ENCODE measurements around the gene CIDEB. TPM values are rescaled to one million over a fixed set of nuclear protein-coding genes. Genes with fewer than 3 reads are reported as not detected.

CIDEB gene
- total RNA-seq, 1 experiment from 2014 or later = 0.22 TPM

DNA sequence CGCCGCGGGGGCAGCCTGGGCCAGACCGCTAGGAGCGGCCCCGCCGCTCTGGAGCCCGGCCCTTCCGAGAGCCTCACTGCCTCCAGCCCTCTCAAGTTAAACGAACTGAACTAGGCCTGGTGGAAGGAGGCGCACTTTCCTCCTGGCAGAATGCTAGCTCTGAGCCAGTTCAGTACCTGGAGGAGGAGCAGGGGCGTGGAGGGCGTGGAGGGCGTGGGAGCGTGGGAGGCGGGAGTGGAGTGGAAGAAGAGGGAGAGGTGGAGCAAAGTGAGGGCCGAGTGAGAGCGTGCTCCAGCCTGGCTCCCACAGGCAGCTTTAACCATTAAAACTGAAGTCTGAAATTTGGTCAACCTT, 8.8 kb upstream of the CIDEB start (continued):
- TF ChIP-seq, protein P1, sequence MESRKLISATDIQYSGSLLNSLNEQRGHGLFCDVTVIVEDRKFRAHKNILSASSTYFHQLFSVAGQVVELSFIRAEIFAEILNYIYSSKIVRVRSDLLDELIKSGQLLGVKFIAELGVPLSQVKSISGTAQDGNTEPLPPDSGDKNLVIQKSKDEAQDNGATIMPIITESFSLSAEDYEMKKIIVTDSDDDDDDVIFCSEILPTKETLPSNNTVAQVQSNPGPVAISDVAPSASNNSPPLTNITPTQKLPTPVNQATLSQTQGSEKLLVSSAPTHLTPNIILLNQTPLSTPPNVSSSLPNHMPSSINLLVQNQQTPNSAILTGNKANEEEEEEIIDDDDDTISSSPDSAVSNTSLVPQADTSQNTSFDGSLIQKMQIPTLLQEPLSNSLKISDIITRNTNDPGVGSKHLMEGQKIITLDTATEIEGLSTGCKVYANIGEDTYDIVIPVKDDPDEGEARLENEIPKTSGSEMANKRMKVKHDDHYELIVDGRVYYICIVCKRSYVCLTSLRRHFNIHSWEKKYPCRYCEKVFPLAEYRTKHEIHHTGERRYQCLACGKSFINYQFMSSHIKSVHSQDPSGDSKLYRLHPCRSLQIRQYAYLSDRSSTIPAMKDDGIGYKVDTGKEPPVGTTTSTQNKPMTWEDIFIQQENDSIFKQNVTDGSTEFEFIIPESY (IDR thresholded peaks at IDR 0.05; ENCODE audit: extremely low read depth, insufficient replicate concordance, low read length) = no peak
- no peak for TF ChIP-seq ELF1 (IDR thresholded peaks at IDR 0.05; ENCODE audit: borderline replicate concordance, low read depth)

DNA sequence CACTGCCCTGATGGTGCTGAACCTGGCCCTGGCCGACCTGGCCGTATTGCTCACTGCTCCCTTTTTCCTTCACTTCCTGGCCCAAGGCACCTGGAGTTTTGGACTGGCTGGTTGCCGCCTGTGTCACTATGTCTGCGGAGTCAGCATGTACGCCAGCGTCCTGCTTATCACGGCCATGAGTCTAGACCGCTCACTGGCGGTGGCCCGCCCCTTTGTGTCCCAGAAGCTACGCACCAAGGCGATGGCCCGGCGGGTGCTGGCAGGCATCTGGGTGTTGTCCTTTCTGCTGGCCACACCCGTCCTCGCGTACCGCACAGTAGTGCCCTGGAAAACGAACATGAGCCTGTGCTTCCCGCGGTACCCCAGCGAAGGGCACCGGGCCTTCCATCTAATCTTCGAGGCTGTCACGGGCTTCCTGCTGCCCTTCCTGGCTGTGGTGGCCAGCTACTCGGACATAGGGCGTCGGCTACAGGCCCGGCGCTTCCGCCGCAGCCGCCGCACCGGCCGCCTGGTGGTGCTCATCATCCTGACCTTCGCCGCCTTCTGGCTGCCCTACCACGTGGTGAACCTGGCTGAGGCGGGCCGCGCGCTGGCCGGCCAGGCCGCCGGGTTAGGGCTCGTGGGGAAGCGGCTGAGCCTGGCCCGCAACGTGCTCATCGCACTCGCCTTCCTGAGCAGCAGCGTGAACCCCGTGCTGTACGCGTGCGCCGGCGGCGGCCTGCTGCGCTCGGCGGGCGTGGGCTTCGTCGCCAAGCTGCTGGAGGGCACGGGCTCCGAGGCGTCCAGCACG, 8.2 kb upstream of the CIDEB start:
- POLR2A ChIA-PET = no interaction called here
- CTCF ChIA-PET = interaction anchor here (0.8 to 1.7 kb wide), 2 partner anchors 8 to 116 kb away, joined by 3 to 7 read pairs; partner anchors contain the start of gene CIDEB
- H4K20me1 ChIP-seq (ENCODE audit: insufficient read depth) = no peaks in the 10 kb centered on the region
- intact Hi-C loops (cut with micrococcal nuclease) = no loop called here
- BruUV-seq (replicated peaks) = no TSS peak
- H3K4me3 ChIP-seq (replicated peaks in 1 of 2; ENCODE audit: low read depth in 1 of 2, low read length in 2 of 2) = no peak overlapping the region
- ATAC-seq (0 out of 2 replicates have a peak, but pooled peaks have one; percentile 11), DNase-seq (ENCODE audit: low read depth, low spot score) (no peak)
- H3K9me2 ChIP-seq (ENCODE audit: insufficient read depth) = no peaks in the 10 kb centered on the region
- H2AFZ ChIP-seq (ENCODE audit: low read depth, low read length, poor library complexity, severe bottlenecking) = no peak overlapping the region
- no peak overlapping the region for H3K4me2 ChIP-seq (ENCODE audit: low read length)
- H3K27ac ChIP-seq (ENCODE audit: low read depth, low read length) = no peak overlapping the region; the same call in 1 of the 2 replicates
- TF ChIP-seq CBX3 (IDR thresholded peaks at IDR 0.05; ENCODE audit: low read depth) (no peak), YY1 (IDR thresholded peaks at IDR 0.05; ENCODE audit: extremely low read depth, insufficient replicate concordance, low read depth, low read length) (no peak), POLR2AphosphoS5 (IDR thresholded peaks at IDR 0.05; ENCODE audit: low read depth, low read length) (no peak), CEBPB (IDR thresholded peaks at IDR 0.05; ENCODE audit: low read depth) (no peak), CTCF (IDR thresholded peaks at IDR 0.05 in 2 of 3, conservative IDR thresholded peaks at IDR 0.05 in 1 of 3; ENCODE audit: borderline replicate concordance in 1 of 3, insufficient read depth in 1 of 3, low read depth in 2 of 3, low read length in 2 of 3) (no peak), SIN3A (IDR thresholded peaks at IDR 0.05; ENCODE audit: low read depth) (no peak), JUND (IDR thresholded peaks at IDR 0.05) (no peak), RAD21 (IDR thresholded peaks at IDR 0.05; ENCODE audit: low read depth) (no peak), ATF3 (IDR thresholded peaks at IDR 0.05) (no peak), ELF1 (IDR thresholded peaks at IDR 0.05; ENCODE audit: borderline replicate concordance, low read depth) (no peak), ZNF274 (IDR thresholded peaks at IDR 0.05; ENCODE audit: low read depth, low read length) (no peak), EGR1 (IDR thresholded peaks at IDR 0.05; ENCODE audit: low read depth) (no peak), ZFX (IDR thresholded peaks at IDR 0.05) (no peak)
- TF ChIP-seq, protein P1 (IDR thresholded peaks at IDR 0.05; ENCODE audit: extremely low read depth, insufficient replicate concordance, low read length) = no peak
- RAD21 ChIA-PET (ENCODE audit: low non-redundant PET in 1 of 2, low total read pairs in 2 of 2, uncharacterized antibody in 2 of 2, unreplicated experiment in 2 of 2) = no interaction called here
- no peak overlapping the region for H3K9ac ChIP-seq (ENCODE audit: low read length)
- H3K9me3 ChIP-seq (ENCODE audit: control insufficient read depth in 1 of 2, insufficient read depth in 1 of 2, low read depth in 1 of 2, low read length in 2 of 2) = no peaks in the 10 kb centered on the region
- H3K4me1 ChIP-seq (ENCODE audit: control insufficient read depth in 1 of 2, insufficient read depth in 2 of 2, low read length in 2 of 2) = peaks cover 11 to 24% of the 10 kb centered on the region in 2 experiments
- H3K27me3 ChIP-seq (ENCODE audit: insufficient read depth, low read length) = 0 out of 2 replicates have a peak, but pooled peaks cover 4% of the 10 kb centered on the region
- no peaks in the 10 kb centered on the region for H3K79me2 ChIP-seq (ENCODE audit: insufficient read depth, low read length)
- H3K36me3 ChIP-seq (ENCODE audit: control insufficient read depth in 1 of 2, insufficient read depth in 2 of 2, low read length in 2 of 2) = no peaks in the 10 kb centered on the region

Data from HCT116 (cell line).